Measurements from ENCODE around the gene RPL37. TPM values are rescaled to one million over a fixed set of nuclear protein-coding genes. Genes with fewer than 3 reads are reported as not detected.
"Not testable (repeated sequence)": the region's sequence is repeated elsewhere in the genome, so short reads cannot be mapped to it uniquely, and the experiment has no call there.

The RPL37 gene
- total RNA-seq, 2 donors from 2014 or later, result 1,411 to 1,439 TPM

GRCh38 chr5:40798012-40798800 lies 36.8 kb downstream of the RPL37 start, which contains the start of gene PRKAA1:
TSS of gene PRKAA1 (minus strand) at chr5:40798374. CDS start at chr5:40798189, 185 bp downstream.
- peak within 1 kb of the TSS; percentile 97 for H3K27ac Mint-ChIP-seq
- Histone ChIP-seq H3K9me3 (ENCODE audit: control insufficient read depth, low read length) (no peaks in the 10 kb centered on the region), H3K9ac (ENCODE audit: extremely low read depth, low read length, poor library complexity, severe bottlenecking) (peak within 1 kb of the TSS; percentile 85), H3K4me1 (ENCODE audit: control insufficient read depth, insufficient read depth, low read length) (no peaks in the 10 kb centered on the region), H3K27ac (ENCODE audit: low read depth, low read length) (peak within 1 kb of the TSS; percentile 87), H3K27me3 (ENCODE audit: control insufficient read depth, insufficient read depth, low read length, poor library complexity, severe bottlenecking) (no peaks in the 10 kb centered on the region), H3K4me3 (ENCODE audit: low read length) (peak within 1 kb of the TSS; percentile 98), H3K36me3 (ENCODE audit: control insufficient read depth, insufficient read depth, low read length) (peaks cover 5% of the 10 kb centered on the region)
- H3K27me3 Mint-ChIP-seq (ENCODE audit: insufficient read depth), result no peaks in the 10 kb centered on the region
- peak within 1 kb of the TSS; percentile 83 for H3K4me3 Mint-ChIP-seq
- H3K4me1 Mint-ChIP-seq, result peaks cover 12% of the 10 kb centered on the region
- peaks cover 21% of the 10 kb centered on the region for H3K36me3 Mint-ChIP-seq (ENCODE audit: low read depth)
- no peaks in the 10 kb centered on the region for H3K9me3 Mint-ChIP-seq
- peak; percentile 84 for TF ChIP-seq CTCF (conservative IDR thresholded peaks at IDR 0.05)
- DNase-seq, result peak; percentile 97
- WGBS, 2 experiments (ENCODE audit: insufficient coverage in 1 of 2, insufficient read length in 1 of 2), result 0 to 2% methylated on average over 7 to 70 of the region's 70 CpGs

- Histone ChIP-seq H3K27me3 (ENCODE audit: control insufficient read depth, insufficient read depth, low read length, poor library complexity, severe bottlenecking) (no peaks in the 10 kb centered on the region), H3K36me3 (ENCODE audit: control insufficient read depth, insufficient read depth, low read length) (peaks cover 5% of the 10 kb centered on the region), H3K9ac (ENCODE audit: extremely low read depth, low read length, poor library complexity, severe bottlenecking) (peak overlapping the region; percentile 85), H3K27ac (ENCODE audit: low read depth, low read length) (peak overlapping the region; percentile 87), H3K4me1 (ENCODE audit: control insufficient read depth, insufficient read depth, low read length) (no peaks in the 10 kb centered on the region), H3K9me3 (ENCODE audit: control insufficient read depth, low read length) (no peaks in the 10 kb centered on the region), H3K4me3 (ENCODE audit: low read length) (peak overlapping the region; percentile 98)
- DNase-seq, result peak; percentile 91
- H3K27ac Mint-ChIP-seq, result peak overlapping the region; percentile 94
- WGBS, 2 experiments (ENCODE audit: insufficient coverage in 1 of 2, insufficient read length in 1 of 2), result 0 to 1% methylated on average over 16 to 56 of the region's 56 CpGs
- peak overlapping the region; percentile 83 for H3K4me3 Mint-ChIP-seq
- no peak for TF ChIP-seq CTCF (conservative IDR thresholded peaks at IDR 0.05)
- peaks cover 21% of the 10 kb centered on the region for H3K36me3 Mint-ChIP-seq (ENCODE audit: low read depth)
- H3K9me3 Mint-ChIP-seq, result no peaks in the 10 kb centered on the region
- H3K27me3 Mint-ChIP-seq (ENCODE audit: insufficient read depth), result no peaks in the 10 kb centered on the region
- peaks cover 10% of the 10 kb centered on the region for H3K4me1 Mint-ChIP-seq
Observed at GRCh38 chr5:40797273-40798011, 37.6 kb downstream of the RPL37 start.

- Mint-ChIP-seq H3K27me3 (ENCODE audit: insufficient read depth) (no peaks in the 10 kb centered on the region), H3K4me1 (peaks cover 7% of the 10 kb centered on the region), H3K9me3 (no peaks in the 10 kb centered on the region), H3K27ac (no peak overlapping the region), H3K36me3 (ENCODE audit: low read depth) (peaks cover 21% of the 10 kb centered on the region), H3K4me3 (peak overlapping the region; percentile 83)
- Histone ChIP-seq H3K9me3 (ENCODE audit: control insufficient read depth, low read length) (no peaks in the 10 kb centered on the region), H3K27ac (ENCODE audit: low read depth, low read length) (no peak overlapping the region), H3K4me3 (ENCODE audit: low read length) (peak overlapping the region; percentile 98), H3K9ac (ENCODE audit: extremely low read depth, low read length, poor library complexity, severe bottlenecking) (peak overlapping the region; percentile 85), H3K36me3 (ENCODE audit: control insufficient read depth, insufficient read depth, low read length) (peaks cover 5% of the 10 kb centered on the region), H3K27me3 (ENCODE audit: control insufficient read depth, insufficient read depth, low read length, poor library complexity, severe bottlenecking) (no peaks in the 10 kb centered on the region), H3K4me1 (ENCODE audit: control insufficient read depth, insufficient read depth, low read length) (no peaks in the 10 kb centered on the region)
- DNase-seq, result no peak
- TF ChIP-seq CTCF (conservative IDR thresholded peaks at IDR 0.05), result no peak
- WGBS, 2 experiments (ENCODE audit: insufficient coverage in 1 of 2, insufficient read length in 1 of 2), result 95 to 100% methylated on average over 2 to 3 of the region's 3 CpGs
Observed at GRCh38 chr5:40796487-40796889, 38.5 kb downstream of the RPL37 start.

GRCh38 chr5:40794877-40795276 lies 40.1 kb downstream of the RPL37 start:
- not testable (repeated sequence) for H3K9ac ChIP-seq (ENCODE audit: extremely low read depth, low read length, poor library complexity, severe bottlenecking); DNase-seq; H3K27ac ChIP-seq (ENCODE audit: low read depth, low read length); H3K4me3 ChIP-seq (ENCODE audit: low read length); H3K36me3 ChIP-seq (ENCODE audit: control insufficient read depth, insufficient read depth, low read length); H3K4me1 ChIP-seq (ENCODE audit: control insufficient read depth, insufficient read depth, low read length); H3K27me3 Mint-ChIP-seq (ENCODE audit: insufficient read depth); H3K4me3 Mint-ChIP-seq; H3K27ac Mint-ChIP-seq; H3K4me1 Mint-ChIP-seq; H3K9me3 Mint-ChIP-seq; H3K9me3 ChIP-seq (ENCODE audit: control insufficient read depth, low read length); H3K27me3 ChIP-seq (ENCODE audit: control insufficient read depth, insufficient read depth, low read length, poor library complexity, severe bottlenecking)
- 94 to 100% methylated on average over 1 to 2 of the region's 3 CpGs for WGBS, 2 experiments (ENCODE audit: insufficient coverage in 1 of 2, insufficient read length in 1 of 2)
- H3K36me3 Mint-ChIP-seq (ENCODE audit: low read depth), result peaks cover 21% of the 10 kb centered on the region

GRCh38 chr5:40794340-40794739 lies 40.7 kb downstream of the RPL37 start:
- not testable (repeated sequence) for H3K4me3 Mint-ChIP-seq; H3K27me3 Mint-ChIP-seq (ENCODE audit: insufficient read depth); H3K9ac ChIP-seq (ENCODE audit: extremely low read depth, low read length, poor library complexity, severe bottlenecking); H3K9me3 ChIP-seq (ENCODE audit: control insufficient read depth, low read length); H3K9me3 Mint-ChIP-seq; H3K4me3 ChIP-seq (ENCODE audit: low read length); H3K27ac ChIP-seq (ENCODE audit: low read depth, low read length); H3K4me1 ChIP-seq (ENCODE audit: control insufficient read depth, insufficient read depth, low read length); H3K27ac Mint-ChIP-seq; H3K27me3 ChIP-seq (ENCODE audit: control insufficient read depth, insufficient read depth, low read length, poor library complexity, severe bottlenecking); H3K36me3 ChIP-seq (ENCODE audit: control insufficient read depth, insufficient read depth, low read length); DNase-seq; H3K4me1 Mint-ChIP-seq
- peaks cover 21% of the 10 kb centered on the region for H3K36me3 Mint-ChIP-seq (ENCODE audit: low read depth)
